Karpas-422 (cell line): ENCODE measurements around the gene WNT3A. TPM values are rescaled to one million over a fixed set of nuclear protein-coding genes. Genes with fewer than 3 reads are reported as not detected.
"Not testable (repeated sequence)": the region's sequence is repeated elsewhere in the genome, so short reads cannot be mapped to it uniquely, and the experiment has no call there.

Experiments used
- DNase-seq: peaks from one replicate; pipeline ENCODE4 v3.0.0-alpha.2; 2015
- H2AFZ ChIP-seq: fragments of 200-600 bp; sonication (generic); 2 replicates; pipeline ENCODE4 v1.6.1; 2014; ENCODE audit warnings: antibody characterized with exemption, low read length, mixed read lengths
- H3K27ac ChIP-seq: fragments of 200-600 bp; sonication (generic); 2 replicates; pipeline ENCODE4 v1.5.1; 2014; ENCODE audit warnings: mild to moderate bottlenecking, low read length, moderate library complexity
- H3K27me3 ChIP-seq: fragments of 200-600 bp; sonication (generic); 2 replicates; pipeline ENCODE4 v1.6.1; 2014; ENCODE audit warnings: low read length, mixed read lengths
- H3K36me3 ChIP-seq: fragments of 200-600 bp; sonication (generic); 2 replicates; pipeline ENCODE4 v1.6.1; 2014; ENCODE audit warnings: low read length, mixed read lengths; ENCODE audit not compliant: insufficient read depth
- H3K4me1 ChIP-seq: fragments of 200-600 bp; sonication (generic); 2 replicates; pipeline ENCODE4 v1.6.1; 2014; ENCODE audit warnings: mild to moderate bottlenecking, low read length, mixed read lengths
- H3K4me2 ChIP-seq: fragments of 200-600 bp; sonication (generic); 2 replicates; pipeline ENCODE4 v1.6.1; 2014; ENCODE audit warnings: low read length, low read depth, mild to moderate bottlenecking; ENCODE audit not compliant: poor library complexity, severe bottlenecking
- H3K4me3 ChIP-seq: fragments of 200-600 bp; sonication (generic); 2 replicates; pipeline ENCODE4 v1.5.1; 2014; ENCODE audit warnings: mild to moderate bottlenecking, antibody characterized with exemption, low read length, mixed read lengths
- H3K79me2 ChIP-seq: fragments of 200-600 bp; sonication (generic); 2 replicates; pipeline ENCODE4 v1.6.1; 2014; ENCODE audit warnings: mild to moderate bottlenecking, low read length, mixed read lengths
- H3K9ac ChIP-seq: fragments of 200-600 bp; sonication (generic); 2 replicates; pipeline ENCODE4 v1.6.0; 2014; ENCODE audit warnings: low read length
- H3K9me2 ChIP-seq: fragments of 200-600 bp; sonication (generic), shearing (Covaris generic); replicated peaks from 2 replicates; pipeline ENCODE4 v1.6.0; 2014; ENCODE audit warnings: mild to moderate bottlenecking, low read length, moderate library complexity; ENCODE audit not compliant: insufficient read depth
- H3K9me3 ChIP-seq: fragments of 300-700, 200-600 bp; sonication (generic); 2 replicates; pipeline ENCODE4 v1.6.1; 2014; ENCODE audit warnings: low read length, mixed read lengths
- H4K20me1 ChIP-seq: fragments of 200-600 bp; sonication (generic); 2 replicates; pipeline ENCODE4 v1.6.1; 2014; ENCODE audit warnings: mild to moderate bottlenecking, antibody characterized with exemption, low read length, low read depth; ENCODE audit not compliant: insufficient read depth
- total RNA-seq: library from RNA; depleted of rRNA; stranded (reverse); fragments of >200 nt; shearing (Covaris generic); gene quantifications from 2 replicates; pipeline ENCODE4 v1.2.3, GENCODE V29; 2014; ENCODE audit warnings: low replicate concordance; rRNA removed

WNT3A gene
- not detected in 2 replicates for total RNA-seq

GRCh38 chr1:228006786-228007048 is at the start of gene WNT3A:
WNT3A (plus strand) TSS chr1:228006998; CDS start chr1:228007129, 131 bp downstream.
- no peaks in the 10 kb centered on the region for H4K20me1 ChIP-seq
- no peaks in the 10 kb centered on the region for H3K9me2 ChIP-seq
- no peak within 1 kb of the TSS for H3K9ac ChIP-seq
- H3K27me3 ChIP-seq: no peaks in the 10 kb centered on the region; the same call in 1 of the 2 replicates
- no peak within 1 kb of the TSS for H3K4me2 ChIP-seq
- DNase-seq: no peak
- H2AFZ ChIP-seq: no peak within 1 kb of the TSS
- H3K9me3 ChIP-seq: no peaks in the 10 kb centered on the region
- no peak within 1 kb of the TSS for H3K27ac ChIP-seq
- peaks cover 29% of the 10 kb centered on the region for H3K4me1 ChIP-seq
- H3K4me3 ChIP-seq: no peak within 1 kb of the TSS
- H3K36me3 ChIP-seq: no peaks in the 10 kb centered on the region
- H3K79me2 ChIP-seq: no peaks in the 10 kb centered on the region

- Histone ChIP-seq H3K4me1 (no peaks in the 10 kb centered on the region), H3K9me3 (no peaks in the 10 kb centered on the region; the same call in 1 of the 2 replicates), H3K9me2 (no peaks in the 10 kb centered on the region), H2AFZ (no peak overlapping the region), H3K4me3 (no peak overlapping the region), H3K79me2 (no peaks in the 10 kb centered on the region), H3K4me2 (no peak overlapping the region), H3K27me3 (no peaks in the 10 kb centered on the region), H3K36me3 (no peaks in the 10 kb centered on the region), H4K20me1 (no peaks in the 10 kb centered on the region), H3K27ac (no peak overlapping the region), H3K9ac (no peak overlapping the region)
- DNase-seq: no peak
Measured at GRCh38 chr1:227958617-227959324, 48.0 kb upstream of the WNT3A start.

GRCh38 chr1:227959325-227959860 is 47.4 kb upstream of the WNT3A start:
- no peaks in the 10 kb centered on the region for H4K20me1 ChIP-seq
- H3K4me1 ChIP-seq: no peaks in the 10 kb centered on the region
- no peak overlapping the region for H3K4me2 ChIP-seq
- no peaks in the 10 kb centered on the region; the same call in 1 of the 2 replicates for H3K9me3 ChIP-seq
- H2AFZ ChIP-seq: no peak overlapping the region
- H3K4me3 ChIP-seq: no peak overlapping the region
- DNase-seq: no peak
- no peaks in the 10 kb centered on the region for H3K9me2 ChIP-seq
- H3K27me3 ChIP-seq: no peaks in the 10 kb centered on the region
- H3K9ac ChIP-seq: no peak overlapping the region
- no peaks in the 10 kb centered on the region for H3K79me2 ChIP-seq
- no peaks in the 10 kb centered on the region for H3K36me3 ChIP-seq
- H3K27ac ChIP-seq: no peak overlapping the region

GRCh38 chr1:227961651-227962466 is 44.9 kb upstream of the WNT3A start:
- Histone ChIP-seq H4K20me1 (no peaks in the 10 kb centered on the region), H3K27ac (no peak overlapping the region), H3K9me3 (no peaks in the 10 kb centered on the region), H3K4me3 (no peak overlapping the region), H3K4me2 (no peak overlapping the region), H3K9ac (no peak overlapping the region), H2AFZ (no peak overlapping the region), H3K4me1 (no peaks in the 10 kb centered on the region), H3K79me2 (no peaks in the 10 kb centered on the region), H3K27me3 (no peaks in the 10 kb centered on the region), H3K9me2 (no peaks in the 10 kb centered on the region), H3K36me3 (no peaks in the 10 kb centered on the region)
- DNase-seq: peak; percentile 52

GRCh38 chr1:227966733-227967132 is 40.1 kb upstream of the WNT3A start:
- H3K9me3 ChIP-seq, H3K4me1 ChIP-seq, H3K4me2 ChIP-seq, H3K9me2 ChIP-seq, H3K27me3 ChIP-seq, DNase-seq, H4K20me1 ChIP-seq, H3K4me3 ChIP-seq, H3K36me3 ChIP-seq, H2AFZ ChIP-seq, H3K27ac ChIP-seq, H3K79me2 ChIP-seq, H3K9ac ChIP-seq: not testable (repeated sequence)

- not testable (repeated sequence) for H4K20me1 ChIP-seq, H3K36me3 ChIP-seq, DNase-seq, H3K79me2 ChIP-seq, H3K4me1 ChIP-seq, H3K9me3 ChIP-seq, H3K4me3 ChIP-seq, H3K27ac ChIP-seq, H3K9ac ChIP-seq, H3K27me3 ChIP-seq, H2AFZ ChIP-seq, H3K4me2 ChIP-seq, H3K9me2 ChIP-seq
Measured at GRCh38 chr1:227967815-227968214, 39.0 kb upstream of the WNT3A start.

- DNase-seq, H3K4me1 ChIP-seq, H3K79me2 ChIP-seq, H3K36me3 ChIP-seq, H3K9me3 ChIP-seq, H3K9ac ChIP-seq, H3K27me3 ChIP-seq, H2AFZ ChIP-seq, H3K4me2 ChIP-seq, H4K20me1 ChIP-seq, H3K27ac ChIP-seq, H3K4me3 ChIP-seq, H3K9me2 ChIP-seq: not testable (repeated sequence)
Measured at GRCh38 chr1:227970076-227970995, 36.5 kb upstream of the WNT3A start.

- not testable (repeated sequence) for H3K4me1 ChIP-seq, H3K4me3 ChIP-seq, H4K20me1 ChIP-seq, H3K9me2 ChIP-seq, H3K79me2 ChIP-seq, H3K9me3 ChIP-seq, H3K4me2 ChIP-seq, H2AFZ ChIP-seq, H3K9ac ChIP-seq, DNase-seq, H3K36me3 ChIP-seq, H3K27ac ChIP-seq, H3K27me3 ChIP-seq
Measured at GRCh38 chr1:227971216-227971615, 35.6 kb upstream of the WNT3A start.
